Airway epithelial cell (primary cell): ENCODE data around the gene SLC10A1. TPM values are rescaled to one million over a fixed set of nuclear protein-coding genes. Genes with fewer than 3 reads are reported as not detected.

Experiments
- total RNA-seq: library from RNA; depleted of rRNA; stranded (reverse); fragments of >200 nt; gene quantifications from 2 replicates; pipeline ENCODE4 v1.2.3, GENCODE V29; 2015

Gene SLC10A1
- total RNA-seq: not detected in 2 replicates

DNA sequence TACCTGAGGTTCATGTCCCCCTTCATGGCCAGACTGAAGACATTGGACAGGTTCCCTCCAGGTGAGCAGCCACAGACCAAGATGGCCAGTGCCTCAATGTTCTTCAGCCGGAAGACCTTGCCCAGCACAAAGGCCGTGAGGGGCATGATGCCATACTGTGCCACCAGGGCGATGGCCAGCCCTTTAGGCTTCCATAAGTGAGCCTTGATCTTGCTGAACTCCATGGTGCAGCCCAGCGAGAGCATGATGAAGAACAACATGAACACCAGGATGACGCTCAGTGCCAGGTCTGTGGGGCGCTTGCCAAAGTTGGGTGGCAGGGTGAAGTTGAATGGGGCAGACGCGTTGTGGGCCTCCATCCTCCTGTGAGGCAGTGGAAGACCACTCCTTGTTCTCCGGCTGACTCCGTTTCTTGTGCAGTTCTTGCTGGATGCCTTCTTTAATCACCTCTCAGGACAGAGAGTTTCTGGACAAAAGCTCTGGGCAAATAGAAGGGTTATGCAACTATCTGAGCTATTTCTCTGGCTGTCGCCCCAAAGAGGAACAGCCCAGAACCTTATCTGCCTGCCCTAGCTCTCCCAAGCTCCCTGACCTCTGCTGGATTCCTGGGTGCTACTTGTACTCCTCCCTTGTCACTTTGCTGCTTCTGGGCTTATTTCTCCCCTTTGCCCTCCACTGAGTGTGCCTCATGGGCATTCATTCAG, at the start of gene SLC10A1:
SLC10A1 (minus strand) TSS at position 445 of the 704 bp plus-strand sequence; CDS start at position 359, 86 bp downstream.

DNA sequence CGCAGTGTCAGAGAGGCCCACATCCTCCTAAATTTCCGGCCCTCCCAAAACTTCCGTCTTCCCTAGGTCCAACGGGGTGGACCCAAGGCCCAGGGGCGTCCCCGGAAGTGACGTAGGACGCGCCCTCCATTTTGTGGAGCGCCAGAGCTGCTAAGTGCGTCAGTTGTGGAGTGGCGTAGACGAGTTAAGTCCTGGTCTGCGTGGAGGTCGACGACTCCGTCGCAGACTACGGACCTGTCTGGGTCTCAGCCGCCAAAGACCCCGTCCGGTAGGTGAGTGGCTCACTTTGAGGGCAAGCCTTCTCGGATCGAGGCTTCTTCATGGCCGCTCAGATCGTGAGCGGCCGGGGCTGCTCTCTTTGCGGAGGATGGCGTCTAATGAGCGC, 30.1 kb downstream of the SLC10A1 start, which contains the start of gene SRSF5:
SRSF5 (plus strand) TSS at position 159 of the 385 bp plus-strand sequence. CDS start 1,015 bp downstream, outside the sequence.

Other genes starting within 250 kb of the SLC10A1 start
- gene CCDC177, start 222.4 kb downstream of the SLC10A1 start, total RNA-seq: 0.14 TPM in 1 of 2 replicates, not detected in the other
- 12.5 and 15.3 TPM in 2 replicates for gene SUSD6, start 185.6 kb downstream of the SLC10A1 start, total RNA-seq
- 104 and 121 TPM in 2 replicates for gene SRSF5, start 30.1 kb downstream of the SLC10A1 start, total RNA-seq
- 8.9 and 14.3 TPM in 2 replicates for gene SMOC1, start 82.2 kb upstream of the SLC10A1 start, total RNA-seq